GM23338 (cell line): ENCODE data around the gene CTDP1. TPM values are rescaled to one million over a fixed set of nuclear protein-coding genes. Genes with fewer than 3 reads are reported as not detected.

Experiments used
- ATAC-seq: fragments of 200-7000 bp; cut with Tn5 transposase; 3 replicates; pipeline ENCODE4 v1.9.1; 2020
- DNase-seq: peaks from one replicate; pipeline ENCODE4 v3.0.0-alpha.2; 2015; ENCODE audit warnings: low spot score
- H2AFZ ChIP-seq: fragments of 200-600 bp; sonication (generic); 2 replicates; pipeline ENCODE4 v1.8.0; 2016; ENCODE audit warnings: antibody characterized with exemption, mild to moderate bottlenecking, moderate library complexity
- H3F3A ChIP-seq: fragments of 200-600 bp; sonication (generic); replicated peaks from 2 replicates; pipeline ENCODE4 v1.8.0; 2017; ENCODE audit warnings: antibody characterized with exemption, mixed run types, low read depth
- H3K27ac ChIP-seq: fragments of 200-600 bp; sonication (generic); 2 replicates; pipeline ENCODE4 v1.6.1; 2016; ENCODE audit warnings: low read depth
- H3K27me3 ChIP-seq: fragments of 200-600 bp; sonication (generic); 2 replicates; pipeline ENCODE4 v1.8.0; 2016; ENCODE audit warnings: mild to moderate bottlenecking, mixed run types, moderate library complexity; ENCODE audit not compliant: insufficient read depth
- H3K36me3 ChIP-seq: fragments of 200-600 bp; sonication (generic); 2 replicates; pipeline ENCODE4 v1.8.0; 2016; ENCODE audit warnings: mild to moderate bottlenecking; ENCODE audit not compliant: insufficient read depth
- H3K4me1 ChIP-seq: fragments of 200-600 bp; sonication (generic); 2 replicates; pipeline ENCODE4 v1.8.0; 2016; ENCODE audit warnings: mild to moderate bottlenecking, moderate library complexity; ENCODE audit not compliant: insufficient read depth
- H3K4me2 ChIP-seq: fragments of 200-600 bp; sonication (generic); 2 replicates; pipeline ENCODE4 v1.7.1; 2017; ENCODE audit warnings: mixed run types
- H3K4me3 ChIP-seq: fragments of 200-600 bp; sonication (generic); 2 replicates; pipeline ENCODE4 v1.6.1; 2016; ENCODE audit warnings: mixed run types
- H3K79me2 ChIP-seq: fragments of 200-600 bp; sonication (generic); replicated peaks from 2 replicates; pipeline ENCODE4 v1.8.0; 2017; ENCODE audit warnings: mild to moderate bottlenecking; ENCODE audit not compliant: insufficient read depth
- H3K9me2 ChIP-seq: fragments of 200-600 bp; sonication (generic); 2 replicates; pipeline ENCODE4 v1.8.0; 2017; ENCODE audit not compliant: insufficient read depth
- H4K20me1 ChIP-seq: fragments of 200-600 bp; sonication (generic); replicated peaks from 2 replicates; pipeline ENCODE4 v1.8.0; 2017; ENCODE audit warnings: mild to moderate bottlenecking; ENCODE audit not compliant: insufficient read depth
- H3K27ac Mint-ChIP-seq: 2 replicates; pipeline ENCODE4 v1.8.0; 2020; ENCODE audit warnings: inconsistent platforms, mild to moderate bottlenecking, moderate library complexity, mixed read lengths
- H3K27me3 Mint-ChIP-seq: 3 replicates; pipeline ENCODE4 v1.8.0; 2022; ENCODE audit warnings: low read depth, mild to moderate bottlenecking, moderate library complexity, mixed read lengths, inconsistent platforms; ENCODE audit not compliant: insufficient read depth, poor library complexity
- H3K36me3 Mint-ChIP-seq: 3 replicates; pipeline ENCODE4 v1.8.0; 2021; ENCODE audit warnings: low read depth, mild to moderate bottlenecking, inconsistent platforms, moderate library complexity, mixed read lengths
- H3K4me1 Mint-ChIP-seq: 3 replicates; pipeline ENCODE4 v1.8.0; 2020; ENCODE audit warnings: mild to moderate bottlenecking, inconsistent platforms, mixed read lengths
- H3K4me3 Mint-ChIP-seq: 3 replicates; pipeline ENCODE4 v1.8.0; 2021; ENCODE audit warnings: moderate library complexity, mild to moderate bottlenecking, inconsistent platforms, mixed read lengths
- H3K9me3 Mint-ChIP-seq: 3 replicates; pipeline ENCODE4 v1.8.0; 2020; ENCODE audit warnings: moderate library complexity, mild to moderate bottlenecking, inconsistent platforms, mixed read lengths
- EZH2 ChIP-seq: fragments of 200-600 bp; sonication (generic); IDR thresholded peaks from one replicate; pipeline ENCODE4 v1.8.0; 2017; ENCODE audit warnings: antibody characterized with exemption, mild to moderate bottlenecking, low read depth; ENCODE audit not compliant: unreplicated experiment
- EZH2phosphoT487 ChIP-seq: fragments of 200-600 bp; sonication (generic); IDR thresholded peaks from one replicate; pipeline ENCODE4 v1.8.1; 2018; ENCODE audit warnings: antibody characterized with exemption; ENCODE audit not compliant: unreplicated experiment
- NANOG ChIP-seq: IDR thresholded peaks from 2 replicates; pipeline ENCODE4 v1.6.1; 2016; ENCODE audit warnings: antibody characterized with exemption, borderline replicate concordance
- POLR2AphosphoS5 ChIP-seq: IDR thresholded peaks from 2 replicates; pipeline ENCODE4 v1.6.1; 2016; ENCODE audit warnings: antibody characterized with exemption, low read depth
- REST ChIP-seq: IDR thresholded peaks from one replicate; pipeline ENCODE4 v1.6.1; 2018; ENCODE audit warnings: antibody characterized with exemption; ENCODE audit not compliant: unreplicated experiment
- ZNF114 ChIP-seq: fragments of 250-450 bp; sonication (Bioruptor Pico); IDR thresholded peaks from 2 replicates; pipeline ENCODE4 v1.5.0; 2020; ENCODE audit warnings: mild to moderate bottlenecking, moderate library complexity
- ZNF331 ChIP-seq: fragments of 250-450 bp; sonication (Bioruptor Pico); IDR thresholded peaks from 2 replicates; pipeline ENCODE4 v1.5.0; 2020; ENCODE audit warnings: low read depth, mild to moderate bottlenecking, moderate library complexity
- polyA plus RNA-seq: library from polyadenylated mRNA; unstranded; fragments of >200 nt; fragmentation: Nextera tagmentation; extraction: Ambion mirVana; gene quantifications from 2 replicates; pipeline ENCODE4 v1.2.1, GENCODE V29; 2016
- total RNA-seq: library from RNA; depleted of rRNA; stranded (reverse); fragments of >200 nt; shearing (Covaris generic); gene quantifications from 2 replicates; pipeline ENCODE4 v1.2.3, GENCODE V29; 2014

The CTDP1 gene
- total and polyA plus RNA-seq, 2 experiments from 2014 or later, result 9.4 to 51.6 TPM

DNA sequence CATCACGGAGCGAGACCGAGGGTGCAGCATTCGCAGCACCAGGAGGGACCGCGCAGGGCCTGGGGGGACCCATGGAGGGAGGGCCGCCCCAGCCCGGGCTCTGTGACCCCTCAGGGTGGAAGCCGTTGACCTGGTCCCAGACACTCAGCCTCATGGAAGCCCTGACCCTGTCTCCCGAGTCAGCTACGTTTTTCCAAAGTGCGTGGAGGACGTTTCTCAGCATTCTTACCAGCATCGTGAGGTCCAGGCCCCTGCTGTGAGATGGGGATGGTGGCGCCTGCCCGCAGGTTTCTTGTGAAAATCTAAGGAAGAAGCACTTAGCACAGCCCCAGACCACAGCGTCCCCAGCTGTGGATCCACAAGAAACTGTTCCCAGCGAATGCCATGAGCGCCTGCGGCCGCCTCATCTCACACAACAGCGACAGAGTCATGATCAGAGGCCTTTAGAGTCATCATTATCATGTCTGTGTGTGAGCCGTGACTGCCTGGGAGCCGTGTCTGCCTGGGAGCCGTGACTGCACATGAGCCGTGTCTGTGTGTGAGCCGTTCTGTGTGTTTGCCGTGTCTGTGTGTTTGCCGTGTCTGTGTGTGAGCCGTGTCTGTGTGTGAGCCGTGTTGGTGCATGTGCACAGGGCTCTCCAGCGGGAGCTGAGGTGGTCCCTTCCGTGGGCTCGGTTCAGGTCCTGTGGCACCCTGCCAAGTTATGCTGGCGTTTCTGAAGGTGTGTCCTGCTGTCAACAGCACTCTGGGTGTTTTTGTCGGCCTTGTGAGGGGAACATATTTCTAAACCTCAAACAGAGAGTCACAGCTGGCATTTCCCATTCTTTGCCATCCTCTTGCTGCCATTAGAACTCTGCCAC is 68.9 kb downstream of the CTDP1 start (continued):
- TF ChIP-seq REST, result no peak
- no peak for TF ChIP-seq ZNF331
- no peak for TF ChIP-seq EZH2
- TF ChIP-seq NANOG, result no peak
- no peak for TF ChIP-seq ZNF114

- Mint-ChIP-seq H3K27me3 (peaks cover 5% of the 10 kb centered on the region), H3K9me3 (no peaks in the 10 kb centered on the region; the same call in 2 of the 3 replicates), H3K27ac (no peak overlapping the region), H3K4me3 (no peak overlapping the region), H3K36me3 (peaks cover 19% of the 10 kb centered on the region), H3K4me1 (no peaks in the 10 kb centered on the region)
- no peaks in the 10 kb centered on the region for H3K27me3 ChIP-seq
- no peak overlapping the region for H3K4me2 ChIP-seq
- no peak overlapping the region for H3K4me3 ChIP-seq
- TF ChIP-seq EZH2phosphoT487, result no peak
- H3F3A ChIP-seq, result 0 out of 2 replicates have a peak, but pooled peaks cover 5% of the 10 kb centered on the region
- no peaks in the 10 kb centered on the region for H3K36me3 ChIP-seq
- no peak overlapping the region for H2AFZ ChIP-seq
- H3K4me1 ChIP-seq, result no peaks in the 10 kb centered on the region
- H3K9me2 ChIP-seq, result no peaks in the 10 kb centered on the region
- DNase-seq, result no peak
- H3K79me2 ChIP-seq, result no peaks in the 10 kb centered on the region
- H3K27ac ChIP-seq, result no peak overlapping the region
- peaks cover 5% of the 10 kb centered on the region for H4K20me1 ChIP-seq
- no peak for ATAC-seq
These were observed 69.9 kb downstream of the CTDP1 start for GRCh38 chr18:79749251-79750191.

GRCh38 chr18:79750980-79751571 is 71.5 kb downstream of the CTDP1 start:
- H3K79me2 ChIP-seq, result no peaks in the 10 kb centered on the region
- no peaks in the 10 kb centered on the region for H3K4me1 Mint-ChIP-seq
- no peak overlapping the region for H3K4me3 Mint-ChIP-seq
- no peaks in the 10 kb centered on the region for H3K9me2 ChIP-seq
- H3K27me3 ChIP-seq, result no peaks in the 10 kb centered on the region
- no peaks in the 10 kb centered on the region for H3K9me3 Mint-ChIP-seq
- ATAC-seq, result no peak
- TF ChIP-seq POLR2AphosphoS5, result no peak
- TF ChIP-seq EZH2, result no peak
- no peak for TF ChIP-seq REST
- no peak overlapping the region for H3K4me3 ChIP-seq
- no peak overlapping the region for H3K27ac Mint-ChIP-seq
- no peaks in the 10 kb centered on the region for H3K4me1 ChIP-seq
- 0 out of 2 replicates have a peak, but pooled peaks cover 5% of the 10 kb centered on the region for H3F3A ChIP-seq
- no peak overlapping the region for H2AFZ ChIP-seq
- peaks cover 29% of the 10 kb centered on the region for H3K36me3 Mint-ChIP-seq
- H4K20me1 ChIP-seq, result peaks cover 5% of the 10 kb centered on the region
- no peak overlapping the region for H3K27ac ChIP-seq
- no peaks in the 10 kb centered on the region for H3K36me3 ChIP-seq
- peaks cover 4% of the 10 kb centered on the region for H3K27me3 Mint-ChIP-seq
- H3K4me2 ChIP-seq, result no peak overlapping the region
- DNase-seq, result no peak
